ENCODE results near the gene IL17RD. TPM values are rescaled to one million over a fixed set of nuclear protein-coding genes. Genes with fewer than 3 reads are reported as not detected.

Gene IL17RD
- total RNA-seq, 4 donors from 2014 or later, result 0.52 to 1.4 (median 0.90) TPM

DNA sequence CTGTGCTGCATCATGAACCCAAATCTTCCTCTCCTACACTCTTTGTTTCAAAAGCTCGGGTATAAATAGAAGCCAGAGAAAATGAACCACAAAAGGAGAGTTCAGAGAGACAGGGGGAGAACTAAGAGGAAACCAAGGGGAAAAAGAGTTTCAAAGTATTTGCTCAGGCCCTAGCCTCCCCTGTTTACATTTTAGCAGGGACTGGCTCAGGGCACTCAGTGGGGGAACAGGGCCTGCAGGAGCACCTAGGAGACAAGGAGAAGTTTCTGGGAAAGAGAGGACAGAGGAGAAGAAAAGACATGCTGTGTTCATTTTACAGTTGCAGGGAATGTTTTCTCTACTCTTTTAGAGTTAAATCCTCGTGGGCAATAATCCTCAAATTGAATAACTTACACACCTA, 8.5 kb upstream of the IL17RD start:
- DNase-seq, result no peak
- ATAC-seq, result no peak
- Histone ChIP-seq H3K27me3 (no peaks in the 10 kb centered on the region), H3K36me3 (no peaks in the 10 kb centered on the region), H3K4me1 (no peaks in the 10 kb centered on the region), H3K9me3 (no peaks in the 10 kb centered on the region), H3K27ac (no peak overlapping the region), H3K4me3 (no peak overlapping the region)
- TF ChIP-seq, protein P1, sequence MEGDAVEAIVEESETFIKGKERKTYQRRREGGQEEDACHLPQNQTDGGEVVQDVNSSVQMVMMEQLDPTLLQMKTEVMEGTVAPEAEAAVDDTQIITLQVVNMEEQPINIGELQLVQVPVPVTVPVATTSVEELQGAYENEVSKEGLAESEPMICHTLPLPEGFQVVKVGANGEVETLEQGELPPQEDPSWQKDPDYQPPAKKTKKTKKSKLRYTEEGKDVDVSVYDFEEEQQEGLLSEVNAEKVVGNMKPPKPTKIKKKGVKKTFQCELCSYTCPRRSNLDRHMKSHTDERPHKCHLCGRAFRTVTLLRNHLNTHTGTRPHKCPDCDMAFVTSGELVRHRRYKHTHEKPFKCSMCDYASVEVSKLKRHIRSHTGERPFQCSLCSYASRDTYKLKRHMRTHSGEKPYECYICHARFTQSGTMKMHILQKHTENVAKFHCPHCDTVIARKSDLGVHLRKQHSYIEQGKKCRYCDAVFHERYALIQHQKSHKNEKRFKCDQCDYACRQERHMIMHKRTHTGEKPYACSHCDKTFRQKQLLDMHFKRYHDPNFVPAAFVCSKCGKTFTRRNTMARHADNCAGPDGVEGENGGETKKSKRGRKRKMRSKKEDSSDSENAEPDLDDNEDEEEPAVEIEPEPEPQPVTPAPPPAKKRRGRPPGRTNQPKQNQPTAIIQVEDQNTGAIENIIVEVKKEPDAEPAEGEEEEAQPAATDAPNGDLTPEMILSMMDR (IDR thresholded peaks at IDR 0.05 in 4 of 5, conservative IDR thresholded peaks at IDR 0.05 in 1 of 5), result no peak
- TF ChIP-seq POLR2A (IDR thresholded peaks at IDR 0.05), result no peak
- intact Hi-C loops (cut with DNase I; ENCODE audit: low total_unique reads), result loop anchor here (5.0 kb wide), 1 partner anchor 259 kb away; no protein-coding TSS in a partner anchor
- in situ Hi-C loops (cut with MboI; ENCODE audit: low sequenced_read_pairs in 4 of 4), result loop anchor here in 2 of 4 donors (10.0 to 25.0 kb wide), 2 partner anchors 261 to 264 kb away; no protein-coding TSS in a partner anchor

DNA sequence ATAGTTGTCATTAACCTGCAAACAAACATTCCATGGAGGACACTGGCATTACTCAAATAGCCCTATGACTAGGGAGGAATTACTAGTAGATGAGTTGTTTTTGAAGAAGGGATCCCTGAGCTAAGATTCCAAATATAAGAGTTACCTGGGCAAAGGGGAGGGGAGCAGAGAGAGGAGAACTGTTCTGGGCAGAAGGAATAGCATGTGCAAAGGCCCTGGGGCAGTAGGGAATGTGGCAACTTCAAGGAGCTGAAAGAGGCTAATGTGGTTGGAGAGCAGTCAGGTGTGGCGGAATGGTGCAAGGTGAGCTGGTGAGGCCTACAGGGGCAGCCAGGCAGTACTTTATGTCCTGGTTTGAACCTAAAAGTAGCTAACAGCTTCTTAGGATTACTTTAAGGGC, 5.8 kb upstream of the IL17RD start:
- no peak overlapping the region for H3K27ac ChIP-seq
- in situ Hi-C loops (cut with MboI; ENCODE audit: low sequenced_read_pairs in 4 of 4) (loop anchor here in 2 of 4 donors (10.0 to 25.0 kb wide), 2 partner anchors 264 to 266 kb away; no protein-coding TSS in a partner anchor), intact Hi-C loops (cut with DNase I; ENCODE audit: low total_unique reads) (loop anchor here (2.0 to 5.0 kb wide), 2 partner anchors 56 to 261 kb away; partner anchors contain the start of gene APPL1)

DNA sequence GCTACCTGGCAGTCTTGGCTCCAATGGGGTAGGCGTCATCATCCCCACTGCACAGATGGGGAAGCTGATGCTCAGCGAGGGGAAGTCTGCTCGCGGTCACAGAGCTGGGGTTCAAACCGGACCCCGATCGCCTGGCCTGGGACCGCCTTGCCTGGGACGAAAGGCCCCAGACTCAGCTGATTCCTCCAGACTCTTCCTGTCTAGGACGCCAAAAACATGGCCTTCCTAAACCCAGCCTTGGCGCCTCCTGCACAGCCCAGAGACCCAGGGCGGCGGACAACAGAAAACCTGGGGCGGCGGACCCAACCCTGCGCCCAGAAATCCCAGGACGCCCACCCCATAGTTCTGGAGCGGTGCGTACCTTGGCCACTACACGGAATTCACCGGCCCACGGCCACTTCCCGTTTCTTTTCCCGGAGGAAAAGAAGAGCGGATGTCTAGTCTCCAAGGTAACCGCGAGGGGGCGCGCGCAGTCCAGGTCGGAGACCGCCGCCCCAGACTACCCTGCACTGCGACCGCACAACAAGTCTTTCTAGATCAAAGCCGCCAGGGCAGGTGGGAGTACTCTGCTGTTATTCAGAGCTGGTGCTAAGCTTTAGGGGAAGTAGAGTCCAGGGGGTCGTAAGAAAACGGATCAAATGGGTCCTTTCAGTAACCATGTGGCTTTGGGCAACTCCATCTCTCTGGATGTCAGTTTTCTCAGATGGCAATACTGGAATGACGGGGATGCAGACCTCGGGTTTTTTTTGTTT, 4.9 kb upstream of the IL17RD start:
- TF ChIP-seq, protein P1 (IDR thresholded peaks at IDR 0.05 in 4 of 5, conservative IDR thresholded peaks at IDR 0.05 in 1 of 5), result peak; percentile 47 to 90 (median 83)
- no peak for TF ChIP-seq POLR2A (IDR thresholded peaks at IDR 0.05)
- in situ Hi-C loops (cut with MboI; ENCODE audit: low sequenced_read_pairs in 4 of 4), result loop anchor here in 2 of 4 donors (10.0 to 25.0 kb wide), 2 partner anchors 265 to 267 kb away; no protein-coding TSS in a partner anchor
- peak; percentile 70 to 85 for ATAC-seq
- no peaks in the 10 kb centered on the region for H3K9me3 ChIP-seq
- no peaks in the 10 kb centered on the region for H3K4me1 ChIP-seq
- intact Hi-C loops (cut with DNase I; ENCODE audit: low total_unique reads), result loop anchor here (2.0 to 10.0 kb wide), 3 partner anchors 57 to 585 kb away; partner anchors contain the start of genes APPL1 and SLMAP
- peak; percentile 40 to 56 for DNase-seq
- no peaks in the 10 kb centered on the region for H3K27me3 ChIP-seq
- H3K27ac ChIP-seq, result no peak overlapping the region
- H3K4me3 ChIP-seq, result peak overlapping the region; percentile 49 to 56 (median 52)
- H3K36me3 ChIP-seq, result no peaks in the 10 kb centered on the region

More for the DNA sequence above, 5.8 kb upstream of the IL17RD start:
- no peak for TF ChIP-seq POLR2A (IDR thresholded peaks at IDR 0.05)
- TF ChIP-seq, protein P1 (IDR thresholded peaks at IDR 0.05 in 4 of 5, conservative IDR thresholded peaks at IDR 0.05 in 1 of 5), result no peak
- Histone ChIP-seq H3K9me3 (no peaks in the 10 kb centered on the region), H3K4me1 (no peaks in the 10 kb centered on the region), H3K36me3 (no peaks in the 10 kb centered on the region), H3K4me3 (no peak overlapping the region), H3K27me3 (no peaks in the 10 kb centered on the region)
- ATAC-seq (no peak), DNase-seq (no peak)

DNA sequence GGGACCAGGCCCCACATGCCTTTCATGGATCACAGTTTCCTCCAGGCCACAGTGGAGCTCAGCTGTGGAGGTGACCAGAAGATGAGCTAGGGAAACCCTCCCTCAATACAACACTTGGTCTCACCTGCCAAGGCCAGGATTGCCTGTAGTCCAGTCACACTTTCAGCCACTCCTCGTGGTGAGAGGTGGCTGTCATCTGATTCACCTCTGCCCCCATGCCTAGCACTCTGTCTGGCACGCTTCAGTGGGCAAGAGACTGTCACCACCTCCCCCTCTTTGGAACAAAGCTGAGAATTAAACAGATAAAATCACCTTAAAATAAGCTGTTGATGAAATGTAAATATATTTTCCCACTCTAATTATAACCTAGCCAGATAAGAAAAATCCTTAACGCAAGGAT, 4.0 kb upstream of the IL17RD start:
- in situ Hi-C loops (cut with MboI; ENCODE audit: low sequenced_read_pairs in 4 of 4), result loop anchor here in 1 of 4 donors (25.0 kb wide), 1 partner anchor 268 kb away; no protein-coding TSS in a partner anchor

More for the DNA sequence above, 4.0 kb upstream of the IL17RD start:
- Histone ChIP-seq H3K36me3 (no peaks in the 10 kb centered on the region), H3K27ac (no peak overlapping the region), H3K4me3 (no peak overlapping the region), H3K27me3 (peaks cover 0 to 9% (median 5%) of the 10 kb centered on the region in 3 donors), H3K4me1 (peaks cover 0 to 8% of the 10 kb centered on the region in 2 donors), H3K9me3 (no peaks in the 10 kb centered on the region)
- ATAC-seq (no peak), DNase-seq (no peak)
- intact Hi-C loops (cut with DNase I; ENCODE audit: low total_unique reads), result loop anchor here (10.0 kb wide), 1 partner anchor 586 kb away; the partner anchor contains the start of gene SLMAP
- no peak for TF ChIP-seq POLR2A (IDR thresholded peaks at IDR 0.05)
- TF ChIP-seq, protein P1 (IDR thresholded peaks at IDR 0.05 in 4 of 5, conservative IDR thresholded peaks at IDR 0.05 in 1 of 5), result no peak

All from gastrocnemius medialis (tissue), 4 donors.